Activated T-helper 1 cell treated with anti-CD3 and anti-CD28 coated beads, Interleukin-2, amount 50 U/mL, for 16 hours (primary cell): ENCODE measurements around the gene ADRA2A.

Experiments used
- DNase-seq, 2 donors: peaks; one replicate each; pipeline ENCODE4 v3.0.0-alpha.2; 2020; ENCODE audit warnings: low read depth in 1 of 2, low spot score in 1 of 2

The ADRA2A gene

DNA sequence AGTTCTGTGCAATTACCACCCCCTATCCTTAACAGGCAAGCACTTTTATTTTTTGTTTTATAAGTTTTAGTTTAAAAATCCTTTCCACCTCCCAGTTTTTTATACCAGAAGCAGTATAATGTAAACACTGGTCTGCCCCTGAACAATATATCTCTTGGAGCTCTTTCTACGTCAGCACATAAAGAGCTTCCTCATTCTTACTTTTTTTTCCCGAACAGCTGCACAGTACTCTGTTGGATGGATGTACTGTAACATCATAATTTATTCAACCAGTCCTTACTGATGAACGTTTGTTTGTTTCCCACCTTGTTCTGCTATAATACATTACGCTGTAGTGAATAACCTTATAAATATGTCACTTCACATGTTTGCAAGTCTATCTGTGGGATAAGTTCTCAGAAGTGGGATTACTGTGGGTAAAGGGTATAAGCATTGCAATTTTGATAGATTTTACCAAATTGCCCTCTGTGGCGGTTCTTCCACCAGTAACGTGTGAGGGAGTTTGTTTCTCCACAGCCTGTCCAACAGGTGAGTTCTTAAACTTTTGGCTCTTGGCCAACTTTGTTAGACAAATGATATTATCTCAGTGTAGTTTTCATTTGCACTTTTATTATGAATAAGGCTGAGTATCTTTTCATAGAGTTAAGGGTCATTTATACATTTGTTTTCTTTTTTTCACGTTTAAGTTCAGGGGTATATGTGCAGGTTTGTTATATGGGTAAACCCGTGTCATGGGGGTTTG, 32.8 kb downstream of the ADRA2A start:
- DNase-seq, result no peak

DNA sequence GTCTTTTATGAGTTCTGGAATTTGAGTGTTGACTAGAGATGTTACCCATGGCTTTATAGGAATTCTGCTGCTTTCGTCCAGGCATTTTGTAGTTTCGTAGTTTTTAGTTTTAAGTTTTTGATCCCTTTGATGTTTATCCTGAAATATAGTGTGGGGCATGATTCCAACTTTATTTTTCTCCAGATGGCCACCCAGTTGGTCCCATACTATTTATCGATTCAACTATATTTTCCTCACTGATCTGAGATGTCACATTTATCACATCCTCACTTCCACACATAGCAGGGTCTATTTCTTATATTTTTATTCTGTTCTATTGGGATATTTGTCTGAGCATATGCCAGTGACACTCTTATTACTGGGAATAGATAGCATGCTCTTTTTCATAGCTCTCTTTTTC, 33.9 kb downstream of the ADRA2A start:
- no peak for DNase-seq

DNA sequence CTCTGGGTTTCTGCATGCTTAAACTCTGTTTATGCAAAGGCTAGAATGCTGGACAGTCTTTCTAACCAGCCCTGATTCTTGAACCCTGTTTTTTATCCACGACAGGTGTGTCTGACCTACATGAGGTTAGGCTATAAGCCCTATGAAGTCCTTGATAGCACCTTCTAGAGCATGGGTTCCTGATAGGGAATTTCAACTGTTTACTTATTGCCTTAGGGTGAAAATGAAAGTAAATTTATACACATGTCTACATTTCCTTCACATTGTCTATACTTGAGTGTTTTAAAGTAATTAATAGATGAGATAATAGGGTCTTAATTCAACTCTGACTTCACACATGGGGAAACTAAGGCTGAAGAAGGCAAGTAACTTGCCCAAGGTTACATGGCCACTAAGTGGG, 35.5 kb downstream of the ADRA2A start:
- DNase-seq, result no peak

DNA sequence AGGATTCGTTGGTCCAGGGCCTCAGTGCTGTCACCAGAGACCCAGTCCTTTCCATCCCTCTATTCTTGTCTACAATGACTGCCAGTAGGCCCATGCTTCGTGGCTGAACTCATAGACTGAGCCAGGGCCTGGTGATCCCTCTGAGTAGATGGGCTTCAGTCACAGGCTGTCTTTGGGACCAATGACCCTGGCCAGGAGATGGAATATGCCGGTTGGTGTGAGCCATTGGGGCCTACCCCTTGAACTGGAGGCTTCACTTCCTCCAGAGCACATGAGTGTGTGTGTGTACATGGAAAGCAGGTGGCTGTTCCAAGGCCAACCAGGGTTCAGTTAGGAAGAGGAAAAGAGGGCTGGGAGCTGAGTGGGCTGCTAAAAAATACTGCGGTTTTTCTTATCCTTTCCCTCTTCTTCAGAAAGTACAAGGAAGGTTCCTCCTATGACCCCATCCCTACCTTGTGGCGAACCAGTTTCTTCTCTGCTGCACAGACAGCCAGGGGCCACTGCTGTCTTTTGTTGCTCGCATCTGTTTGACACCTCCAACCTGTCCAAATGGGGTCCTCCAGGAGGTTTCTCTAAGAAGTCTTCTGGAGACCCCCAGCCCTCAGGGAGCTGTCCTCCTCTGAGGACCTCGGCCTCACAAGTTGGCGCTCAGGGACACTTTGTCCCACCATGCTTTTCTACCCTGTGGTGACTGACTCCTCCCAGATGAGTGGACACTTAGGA, 36.6 kb downstream of the ADRA2A start:
- no peak for DNase-seq

DNA sequence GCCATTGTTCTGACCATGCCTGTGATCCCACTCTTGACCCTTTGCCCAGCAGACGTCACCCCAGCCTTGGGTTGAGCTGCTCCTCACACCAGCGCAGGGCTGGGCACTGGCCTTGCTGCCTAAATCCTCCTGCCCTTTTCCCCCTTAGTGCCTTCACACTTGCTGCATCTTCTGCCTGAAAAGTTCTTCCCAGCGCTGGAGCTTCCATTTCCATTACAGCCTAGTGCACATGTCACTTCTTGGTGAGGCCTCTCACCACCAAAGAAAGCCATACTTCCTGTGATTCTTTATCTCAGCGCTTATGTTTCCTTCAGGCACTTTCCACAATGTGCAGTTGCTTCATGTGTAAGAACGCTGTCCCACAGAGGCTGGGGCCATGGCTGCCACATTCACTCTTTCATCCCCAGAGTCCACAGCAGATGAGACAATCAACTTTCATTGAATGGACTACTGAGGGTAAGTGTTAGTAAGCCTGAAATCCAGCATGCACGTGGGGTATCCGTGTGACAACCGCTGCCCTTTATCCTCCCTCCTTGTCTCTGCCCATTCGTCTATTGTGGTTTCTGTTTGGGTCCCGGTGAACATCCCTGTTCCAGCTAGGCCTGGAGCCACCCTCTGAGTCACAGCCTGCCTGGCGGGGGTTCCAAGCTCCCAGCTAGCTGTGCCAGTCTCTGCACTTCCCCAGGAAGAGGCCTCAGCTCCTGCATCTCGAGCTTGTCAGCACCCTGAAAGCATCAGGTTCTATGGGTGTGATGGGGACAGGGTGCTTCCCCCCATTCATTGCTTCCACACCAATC, 37.3 kb downstream of the ADRA2A start:
- DNase-seq, result no peak

DNA sequence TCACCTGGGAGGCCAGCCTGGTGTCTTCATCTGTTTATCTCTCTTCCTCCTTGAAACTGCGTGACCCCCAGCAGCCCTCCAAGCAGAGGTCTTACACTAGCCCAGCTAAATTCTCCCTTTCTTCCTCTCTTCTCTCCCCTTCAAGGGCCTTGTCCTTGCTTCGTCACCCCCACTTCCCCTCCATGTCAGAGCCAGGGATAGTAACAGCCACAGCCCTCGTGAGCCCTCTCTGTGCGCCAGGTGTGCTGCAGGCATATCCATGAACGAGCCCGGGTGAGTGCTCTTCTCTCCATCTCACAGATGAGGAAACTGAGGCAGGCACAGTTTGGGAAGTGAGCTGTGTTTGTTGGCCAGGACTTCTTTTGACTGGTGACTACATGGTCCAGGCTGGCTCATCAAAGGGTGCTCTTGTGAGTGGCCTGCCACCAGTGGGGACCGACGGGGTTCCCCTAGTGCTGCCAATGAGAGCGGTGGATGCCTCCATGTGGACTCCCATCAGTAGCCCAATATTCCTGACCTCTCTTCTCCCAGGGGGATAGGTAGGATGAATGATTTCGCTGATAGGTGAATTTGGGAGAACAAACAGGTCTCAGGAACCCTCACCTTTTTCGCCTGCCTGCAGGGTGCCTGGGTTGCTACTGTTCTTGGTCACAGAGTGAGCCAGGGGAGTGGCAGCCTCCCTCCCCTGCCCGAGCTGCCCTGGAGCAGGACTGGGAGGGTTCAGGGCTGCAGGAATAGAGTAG, 38.1 kb downstream of the ADRA2A start:
- DNase-seq, result no peak

DNA sequence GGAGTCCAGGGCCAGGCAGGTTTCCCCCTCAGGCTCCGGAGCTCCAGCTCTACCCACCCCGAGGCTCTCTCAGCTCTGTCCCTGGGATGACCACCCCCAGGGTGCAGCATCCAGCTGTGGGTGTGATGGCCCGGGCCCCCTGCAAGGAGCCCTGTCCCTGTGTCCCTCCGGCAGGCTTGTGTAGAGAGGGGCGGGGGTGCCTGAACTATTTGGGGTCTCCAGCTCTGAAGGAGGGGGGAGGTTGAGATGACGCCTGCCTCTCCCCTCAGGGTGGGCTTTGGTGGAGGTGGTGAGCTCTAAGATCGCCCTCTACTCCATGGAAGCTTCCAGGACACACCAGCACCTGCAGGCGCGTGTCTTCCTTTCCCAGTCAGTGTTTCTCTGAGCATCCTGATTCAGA, 39.4 kb downstream of the ADRA2A start:
- DNase-seq, result no peak

DNA sequence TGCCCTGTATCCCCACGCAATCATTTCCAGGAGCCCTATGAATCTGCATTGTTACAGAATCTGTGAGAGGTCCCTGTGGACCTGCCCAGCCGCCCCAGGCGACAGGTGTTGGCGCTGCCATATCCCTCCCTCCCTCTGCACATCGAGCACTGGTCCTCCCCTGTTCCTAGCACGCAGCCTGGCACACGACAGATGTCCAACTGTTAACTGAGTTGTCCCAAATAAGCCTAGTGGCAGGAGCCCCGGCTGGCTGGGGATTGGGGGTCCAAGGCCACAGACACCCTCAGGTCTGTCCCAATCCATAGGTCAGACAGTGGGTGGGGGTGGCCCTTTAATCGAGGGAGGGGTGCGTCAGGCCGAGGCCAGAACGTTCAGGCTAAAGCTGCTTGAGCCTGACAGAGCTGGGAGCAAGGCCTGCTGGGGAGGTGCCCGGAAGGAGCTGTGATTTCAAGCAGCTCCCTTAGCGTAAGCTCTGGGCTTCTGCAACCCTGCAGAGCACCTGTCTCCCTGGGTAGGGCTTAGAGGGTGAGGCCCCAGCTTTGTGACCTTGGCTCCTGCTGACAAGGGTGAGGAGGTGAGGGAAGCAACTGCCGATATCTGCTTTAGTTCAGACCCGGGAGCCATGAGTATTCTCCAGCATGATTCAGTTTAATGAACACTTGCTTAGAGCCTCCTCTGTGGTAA, 40.1 kb downstream of the ADRA2A start:
- no peak for DNase-seq

DNA sequence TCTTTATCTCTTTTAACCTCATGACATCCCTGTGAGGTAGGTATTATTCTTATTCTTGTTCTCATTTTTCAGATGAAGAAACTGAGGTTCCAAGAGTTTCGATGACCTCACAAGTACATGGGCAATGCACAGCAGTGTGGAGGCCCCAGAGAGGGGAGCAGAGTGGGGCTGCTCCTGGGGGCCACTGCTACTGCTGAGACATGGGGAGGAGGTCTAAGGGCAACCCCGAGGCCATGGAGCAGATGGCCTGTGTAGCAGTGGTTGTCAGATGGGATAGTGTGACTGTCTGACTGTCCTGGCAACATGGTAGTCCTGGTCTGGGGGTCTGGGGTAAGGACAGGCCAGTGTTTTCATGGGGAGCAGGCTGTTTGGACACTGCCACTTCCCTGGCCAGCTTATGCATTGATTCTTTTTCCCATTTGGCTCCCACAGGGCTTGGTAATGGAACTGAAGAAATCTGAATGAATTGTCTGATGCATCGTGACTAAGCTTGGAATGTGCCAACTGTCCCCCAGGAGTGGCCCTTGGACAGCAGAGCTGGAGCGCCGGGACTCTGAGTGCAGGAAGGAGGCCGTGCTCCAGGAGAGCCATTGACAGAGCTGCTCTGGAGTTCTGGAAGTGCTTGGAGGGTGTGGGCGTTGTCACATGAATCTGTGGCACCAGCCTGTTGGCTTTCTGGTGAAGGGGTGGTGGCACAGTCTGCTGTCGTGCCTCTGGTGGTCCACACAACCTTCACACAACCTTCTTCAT, 40.9 kb downstream of the ADRA2A start:
- DNase-seq, result no peak

DNA sequence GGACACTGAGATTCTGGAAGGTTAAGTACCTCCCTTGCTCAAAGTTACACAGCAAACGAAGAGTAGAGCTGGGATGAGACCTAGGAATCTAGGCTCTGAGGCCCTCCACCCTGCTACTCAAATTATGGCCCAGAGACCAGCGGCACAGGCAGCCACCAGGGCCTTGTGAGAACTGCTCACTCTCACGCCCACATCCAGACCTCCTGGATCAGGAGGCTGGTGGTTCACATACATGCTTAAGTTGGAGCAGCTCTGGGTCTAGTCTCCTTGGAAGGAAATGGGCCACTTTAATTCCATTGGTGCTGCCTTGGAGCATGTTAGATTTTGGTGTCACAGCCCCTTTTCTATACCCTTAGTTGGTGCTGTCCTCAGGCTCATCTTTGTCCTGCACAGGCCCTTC, 41.9 kb downstream of the ADRA2A start:
- DNase-seq, result no peak

DNA sequence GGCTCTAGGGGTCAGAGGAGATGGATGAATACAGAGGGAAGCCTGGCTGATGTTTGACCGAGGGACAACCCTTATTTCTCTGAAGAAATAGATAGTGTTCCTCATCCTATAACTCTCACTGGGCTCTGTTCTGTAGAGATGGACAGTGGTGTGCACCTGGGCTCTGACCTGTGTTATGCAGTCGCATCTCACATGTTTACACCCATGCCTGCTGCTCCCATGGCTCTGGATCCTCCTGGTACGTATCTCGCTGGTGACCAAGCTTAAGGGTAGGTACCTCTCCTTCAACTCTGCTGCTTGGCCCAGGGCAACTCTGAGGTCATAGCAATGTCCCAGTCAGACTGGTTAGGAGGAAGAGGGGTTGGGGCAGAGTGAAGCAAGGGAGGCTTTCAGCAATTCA, 42.8 kb downstream of the ADRA2A start:
- no peak for DNase-seq

DNA sequence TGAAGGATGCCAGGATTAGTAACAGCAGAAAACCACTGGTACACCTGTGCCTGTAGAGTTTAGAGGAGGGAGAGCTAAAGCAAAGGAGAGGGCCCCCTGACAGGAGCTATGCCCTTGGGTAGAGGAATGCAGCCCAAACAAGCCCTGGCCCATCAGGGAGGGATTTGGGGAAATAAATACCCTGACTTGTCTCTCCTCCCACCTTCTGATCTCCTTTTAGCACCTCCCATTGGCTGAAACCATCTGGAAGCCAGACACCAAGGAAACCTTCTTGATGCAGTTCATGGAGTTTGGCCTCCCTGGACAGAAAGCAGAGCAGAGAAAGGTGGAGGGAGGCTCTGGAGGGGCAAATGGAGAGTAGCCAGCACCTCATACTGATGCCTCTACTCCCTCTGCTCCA, 45.3 kb downstream of the ADRA2A start:
- no peak for DNase-seq

DNA sequence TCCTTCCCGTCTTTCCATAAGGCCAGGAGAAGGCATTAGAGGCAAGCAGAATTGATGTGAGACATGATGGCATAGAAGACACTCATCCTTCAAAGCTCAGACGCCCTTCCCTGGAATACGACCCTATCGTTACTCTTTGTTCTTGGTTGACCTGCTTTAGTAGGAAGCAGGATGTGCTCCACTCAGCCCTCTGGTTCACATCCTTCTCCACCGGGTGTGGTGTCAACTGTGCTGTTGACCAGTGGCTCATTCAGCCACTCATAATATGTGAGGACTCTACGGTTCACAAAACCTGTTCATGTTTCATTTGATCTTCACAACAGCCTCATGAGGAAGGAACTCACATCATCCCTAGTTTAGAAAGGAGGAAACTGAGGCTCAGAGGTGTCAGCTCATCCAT, 47.1 kb downstream of the ADRA2A start:
- no peak for DNase-seq

DNA sequence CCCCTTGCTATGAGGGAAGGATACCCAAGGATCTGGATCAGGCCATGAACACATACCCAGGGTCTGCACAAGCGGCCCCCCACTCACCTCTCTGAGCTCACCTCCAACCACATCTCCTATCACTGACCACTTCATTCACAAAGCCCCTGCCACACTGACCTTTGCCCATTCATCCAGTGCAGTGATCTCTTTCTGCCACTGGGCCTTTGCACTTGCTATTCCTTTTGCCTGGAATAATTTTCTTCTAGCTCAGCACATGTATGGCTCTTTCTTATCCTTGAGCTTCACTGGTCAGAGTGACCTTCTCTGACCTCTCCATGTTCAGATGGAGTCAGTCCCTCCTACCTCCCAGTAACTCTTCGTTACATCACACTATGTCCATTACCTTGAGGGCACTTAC, 48.3 kb downstream of the ADRA2A start:
- DNase-seq, result no peak

DNA sequence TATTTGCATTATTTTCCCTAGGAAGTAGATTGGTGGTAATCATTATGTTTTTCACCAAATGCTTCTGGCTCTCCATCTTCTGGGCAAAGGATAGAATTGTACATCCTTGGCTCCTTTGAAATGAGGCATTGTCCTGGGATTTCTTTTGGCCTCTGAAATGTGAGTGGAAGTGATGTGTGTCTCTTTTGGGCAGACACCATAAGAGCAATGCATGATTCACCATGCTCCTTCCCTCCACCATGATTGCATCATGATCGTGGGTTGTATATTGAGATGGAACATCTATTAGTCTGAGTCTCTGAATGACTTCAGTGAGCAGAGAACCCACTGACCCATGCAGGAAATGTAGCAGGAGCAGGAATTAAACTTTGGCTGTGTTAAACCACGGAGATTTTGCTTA, 49.2 kb downstream of the ADRA2A start:
- DNase-seq, result no peak

DNA sequence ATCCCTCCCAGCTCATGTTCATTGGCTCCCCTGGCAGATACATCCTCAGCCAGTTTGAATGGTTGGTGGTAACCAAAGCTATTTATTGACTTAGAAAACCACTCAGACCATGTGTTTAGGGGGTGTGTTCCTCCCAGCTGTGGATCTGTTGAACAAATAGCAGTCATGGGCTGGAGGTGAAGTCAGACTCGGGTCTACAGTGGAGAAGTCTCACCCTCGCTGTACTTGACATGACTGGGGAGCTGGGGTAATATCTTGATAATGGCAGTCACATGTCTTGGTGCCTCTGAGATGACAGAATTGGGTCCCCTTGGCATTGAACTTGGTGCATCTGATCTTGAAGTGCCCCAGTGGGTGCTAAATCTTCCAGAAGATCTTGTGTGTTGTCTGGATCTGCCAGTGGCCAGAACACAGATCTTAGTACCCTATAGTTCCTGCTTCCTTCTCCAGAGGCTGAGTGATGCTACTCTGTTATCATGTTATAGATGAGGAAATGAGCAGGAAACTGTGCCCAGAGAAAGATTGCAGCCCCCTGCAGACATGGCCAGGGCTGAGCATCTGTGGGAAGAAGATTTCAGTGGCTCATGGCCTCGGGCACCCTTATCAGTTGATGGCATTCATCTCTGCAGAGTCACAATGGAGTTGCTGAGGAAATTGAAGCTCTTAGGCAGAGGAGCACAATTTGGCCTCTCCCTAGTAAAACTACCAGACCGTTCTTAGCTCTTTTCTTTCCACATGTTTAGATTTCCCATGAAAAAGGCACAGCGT, 50.4 kb downstream of the ADRA2A start:
- DNase-seq, result no peak

DNA sequence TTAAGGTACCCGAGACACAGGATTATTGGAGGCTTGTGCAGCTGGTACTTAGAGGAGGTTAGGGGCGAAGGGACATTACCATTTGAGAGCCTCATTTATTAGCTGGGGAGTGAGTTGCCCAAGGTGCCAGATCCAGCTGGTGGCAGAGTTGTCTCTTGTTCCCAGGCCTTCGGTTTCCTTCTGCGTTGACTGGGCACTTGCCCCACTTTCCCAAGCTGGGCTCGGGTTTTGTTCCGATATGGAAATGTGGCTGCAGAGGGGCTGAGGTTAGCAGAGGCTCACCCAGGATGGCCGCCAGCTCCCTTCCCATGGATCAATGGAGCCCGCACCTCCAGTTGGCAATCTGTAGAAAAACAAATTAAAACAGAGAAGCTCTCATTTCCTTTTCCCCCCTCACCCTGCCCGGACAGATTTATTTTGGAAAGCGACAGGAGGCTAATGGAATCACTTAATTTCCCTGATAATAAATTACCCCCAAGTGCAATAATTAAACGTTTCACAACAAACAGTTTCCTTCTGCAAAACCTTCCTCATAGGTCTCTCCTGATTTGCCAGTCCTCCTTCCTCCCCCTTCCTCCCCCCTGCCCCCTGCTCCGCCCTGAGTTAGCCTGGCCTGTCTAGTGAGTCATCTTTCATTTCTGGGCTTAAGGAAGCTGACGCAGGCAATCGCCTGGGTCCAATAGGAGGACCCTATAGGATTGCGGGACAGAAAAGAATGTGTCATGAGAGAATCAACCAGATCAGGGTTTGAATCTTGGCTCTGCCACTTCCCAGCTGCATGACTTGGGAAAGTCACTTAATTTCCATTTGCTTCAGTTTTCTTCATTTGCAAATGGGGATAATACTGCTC, 51.7 kb downstream of the ADRA2A start:
- no peak for DNase-seq

DNA sequence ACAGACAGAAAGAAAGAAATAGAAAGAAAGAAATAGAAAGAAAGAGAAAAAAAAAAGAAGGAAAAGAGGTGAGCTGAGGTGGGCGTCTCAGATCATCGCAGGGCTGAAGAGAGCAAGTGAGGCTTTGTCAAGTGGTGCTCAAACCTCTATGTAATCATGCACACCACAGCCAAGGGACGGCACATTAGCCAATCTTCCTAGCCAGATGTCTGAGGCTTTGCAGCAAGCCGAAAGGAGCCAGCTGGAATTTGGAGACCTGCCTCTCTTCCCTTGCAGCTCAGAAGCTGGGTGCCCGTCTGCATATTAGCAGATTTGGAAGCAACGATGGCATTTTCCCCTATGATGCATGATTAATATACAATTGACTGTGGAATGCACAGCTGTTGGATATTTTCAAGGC, 52.5 kb downstream of the ADRA2A start:
- no peak for DNase-seq
